HG02759 (cell line): ENCODE data around the gene CAPN10.

ENCODE experiments used
- ATAC-seq: cut with Tn5 transposase; IDR thresholded peaks from one replicate; pipeline ENCODE4 v1.9.1; 2021; ENCODE audit warnings: mild to moderate bottlenecking, moderate library complexity; ENCODE audit not compliant: unreplicated experiment

The CAPN10 gene

DNA sequence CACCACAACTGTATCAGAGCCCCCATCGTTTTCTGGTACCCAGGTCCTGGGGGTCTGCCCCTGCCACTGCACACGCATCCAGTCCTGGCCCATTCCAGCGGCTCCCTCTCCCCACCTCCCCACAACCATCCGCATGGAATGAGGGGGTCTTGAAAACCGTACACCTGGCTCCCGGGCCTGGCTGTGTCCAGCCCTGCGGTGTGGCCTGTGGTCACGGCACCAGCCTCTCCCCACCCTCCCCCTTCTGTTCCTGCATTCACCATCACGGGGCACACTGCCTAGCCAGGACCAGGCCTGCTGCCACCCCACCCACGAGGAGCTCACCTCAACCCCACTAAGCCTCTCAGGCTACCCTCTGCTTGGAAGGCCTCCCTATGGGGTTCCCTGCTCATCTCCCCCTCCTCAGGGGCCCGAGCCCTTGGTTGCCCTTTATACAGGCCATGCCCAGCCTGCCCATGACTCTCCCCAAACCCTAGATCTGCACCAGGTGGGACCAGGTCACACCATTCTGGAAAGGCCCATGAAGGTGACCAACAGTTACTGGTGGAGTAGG is 50.1 kb downstream of the CAPN10 start:
- ATAC-seq, result no peak

DNA sequence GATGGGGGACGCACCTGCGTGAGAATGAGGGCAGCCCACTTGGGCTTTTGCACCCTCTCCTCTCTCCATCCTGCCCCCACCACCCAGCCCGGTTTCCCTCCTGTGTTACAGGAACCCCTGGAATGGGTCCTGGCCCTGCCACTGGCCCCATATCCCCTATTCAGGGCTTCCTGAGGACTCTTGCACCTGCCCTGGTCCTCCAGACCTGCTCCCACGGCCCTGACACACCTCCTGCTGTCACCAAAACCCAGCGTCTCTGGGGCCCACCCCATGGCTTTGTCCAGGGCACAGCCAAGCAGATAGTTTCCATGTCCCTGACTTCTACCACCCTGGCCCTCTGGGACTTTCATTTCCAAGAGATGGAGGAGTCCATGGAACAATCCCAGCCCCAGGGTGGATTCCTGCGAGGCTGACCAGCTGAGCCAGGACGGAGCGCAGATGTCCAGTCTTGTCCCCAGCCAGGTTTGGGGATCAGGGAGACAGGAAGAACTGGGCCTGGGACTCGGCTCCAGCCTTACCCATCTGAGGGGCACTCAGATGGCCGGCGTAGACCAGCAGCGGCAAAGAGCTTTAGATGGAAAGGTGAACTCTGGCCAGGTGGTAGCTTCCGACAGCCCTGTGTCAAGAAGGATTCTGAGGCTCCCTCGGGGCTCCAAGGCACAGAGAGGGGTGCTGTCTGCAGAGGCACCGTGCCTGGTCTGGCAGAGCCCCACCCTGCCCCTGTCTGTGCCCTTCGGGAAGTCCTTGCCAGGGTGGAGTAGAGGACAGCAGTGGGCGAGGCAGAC is 50.8 kb downstream of the CAPN10 start:
- no peak for ATAC-seq

DNA sequence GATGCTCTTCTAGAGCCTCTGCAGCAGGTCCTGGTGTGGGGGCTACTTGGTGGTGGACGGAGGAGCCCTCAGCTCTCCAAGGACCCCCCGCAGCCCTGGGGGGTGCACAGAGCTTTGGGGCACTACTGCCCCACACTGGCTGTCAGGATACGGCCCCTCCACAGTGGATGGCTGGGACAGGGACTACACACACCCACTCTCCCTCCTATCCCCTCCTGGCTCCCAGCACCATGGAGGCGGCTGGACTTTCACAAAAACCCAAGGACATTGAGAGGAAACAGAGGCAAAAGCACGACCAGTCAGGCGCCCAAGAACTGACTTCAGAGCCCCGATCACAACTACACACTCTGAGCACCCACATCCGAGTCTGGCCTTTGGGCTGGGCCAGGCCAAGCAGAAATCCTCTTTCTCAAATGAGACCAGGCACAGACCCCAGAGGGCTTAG is 51.4 kb downstream of the CAPN10 start:
- ATAC-seq, result no peak

DNA sequence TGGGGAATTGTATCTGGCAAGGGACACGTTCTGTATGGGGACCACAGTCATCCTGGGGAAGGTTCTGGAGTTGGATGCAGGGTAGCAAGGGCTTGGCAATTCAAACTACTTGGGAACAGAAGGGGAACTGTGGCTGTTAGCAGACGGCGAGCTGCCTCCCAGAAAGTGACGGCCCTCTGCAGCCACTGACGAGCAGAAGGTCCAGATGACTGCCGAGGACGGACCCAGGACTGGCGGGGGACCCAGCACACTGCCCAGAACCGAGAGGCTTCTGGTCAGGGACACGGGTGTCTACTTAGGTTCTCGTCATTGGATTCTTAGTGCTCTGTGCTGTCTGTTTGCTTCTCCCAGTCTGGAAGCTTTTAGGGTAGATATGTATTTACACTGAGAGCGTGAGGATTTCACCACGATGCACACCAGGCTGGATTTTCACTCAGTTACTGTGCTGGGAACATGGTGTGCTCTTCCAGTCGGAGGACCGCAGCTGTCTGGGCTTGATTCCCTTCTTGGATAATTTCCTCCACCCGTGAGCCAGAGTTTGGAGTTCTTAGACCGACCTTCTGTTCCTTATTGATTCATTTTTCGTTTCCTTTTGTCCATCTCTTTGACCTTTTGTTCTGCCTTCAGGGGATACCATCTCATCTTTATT is 52.1 kb downstream of the CAPN10 start:
- no peak for ATAC-seq

DNA sequence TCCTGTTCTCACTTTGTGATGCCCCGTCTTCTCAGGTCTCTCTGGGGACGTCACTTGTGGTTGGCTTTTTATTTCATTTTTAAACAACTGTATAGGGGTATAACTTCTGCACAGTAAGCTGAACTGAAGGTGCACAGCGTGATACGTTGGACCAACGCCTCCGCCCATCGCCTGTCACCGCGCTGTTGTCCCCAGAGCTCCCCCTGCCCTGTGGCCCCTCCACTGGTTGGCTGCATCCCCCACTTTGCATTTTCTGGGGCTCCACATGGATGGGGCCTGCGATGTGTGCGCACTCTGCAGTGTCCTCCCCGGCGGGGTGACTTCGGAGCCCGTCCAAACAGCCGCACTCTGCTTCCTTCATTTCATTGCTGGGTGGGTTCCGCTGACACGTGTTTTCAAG is 53.0 kb downstream of the CAPN10 start:
- ATAC-seq, result no peak

DNA sequence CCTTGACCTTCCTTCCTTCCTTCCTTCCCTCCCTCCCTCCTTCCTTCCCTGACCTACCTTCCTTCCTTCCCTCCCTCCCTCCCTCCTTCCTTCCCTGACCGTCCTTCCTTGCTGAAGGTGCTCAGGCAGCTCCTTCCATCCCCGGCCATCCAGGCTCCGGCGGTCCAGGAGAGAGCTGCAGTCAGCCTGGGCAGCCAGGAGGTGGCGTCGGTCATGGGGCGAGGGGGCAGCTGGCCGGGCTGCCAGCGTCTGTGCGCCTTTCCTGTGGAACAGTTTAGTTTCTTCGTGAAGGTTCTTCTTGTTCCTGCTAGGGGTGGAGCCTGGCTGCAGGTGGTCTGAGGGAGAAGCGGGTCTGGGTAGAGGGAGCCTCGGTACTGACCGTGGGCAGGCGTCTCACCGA is 54.4 kb downstream of the CAPN10 start:
- ATAC-seq, result no peak

DNA sequence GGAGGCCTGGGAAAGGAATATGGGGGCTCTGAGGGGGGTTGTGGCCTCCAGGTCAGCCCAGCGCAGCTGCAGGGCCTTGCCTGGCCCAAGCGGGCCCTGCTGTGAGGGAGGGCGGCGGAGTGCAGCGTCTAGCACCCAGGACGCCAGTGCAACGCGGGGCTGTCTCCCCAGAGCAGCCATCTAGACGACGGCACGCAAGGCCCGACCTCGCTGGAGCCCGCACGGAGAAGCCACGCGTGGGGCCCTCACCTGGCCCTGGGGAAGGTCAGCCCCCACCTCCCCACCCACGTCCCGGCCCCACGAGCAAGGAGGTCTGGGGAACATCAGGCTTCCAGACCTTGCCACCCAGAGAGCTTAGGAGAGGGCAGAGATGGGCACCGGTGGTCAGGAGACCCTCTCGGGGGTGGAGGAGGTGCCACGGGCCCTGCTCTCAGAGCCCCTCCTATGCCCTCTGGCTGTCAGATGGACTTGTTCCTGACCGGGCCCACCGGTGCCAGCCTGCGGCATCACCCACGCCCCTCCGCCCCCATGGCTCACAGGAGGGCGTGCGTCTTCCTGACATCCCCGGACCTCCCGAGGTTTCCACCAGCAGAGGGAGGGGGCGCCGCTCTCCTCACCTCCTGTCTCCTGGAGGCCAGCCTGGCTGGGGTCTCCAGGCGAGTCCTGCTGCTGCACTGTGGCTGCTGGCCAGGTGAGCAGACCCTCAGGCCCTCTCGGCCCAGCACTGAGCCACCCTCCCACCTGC is 55.7 kb downstream of the CAPN10 start:
- no peak for ATAC-seq

DNA sequence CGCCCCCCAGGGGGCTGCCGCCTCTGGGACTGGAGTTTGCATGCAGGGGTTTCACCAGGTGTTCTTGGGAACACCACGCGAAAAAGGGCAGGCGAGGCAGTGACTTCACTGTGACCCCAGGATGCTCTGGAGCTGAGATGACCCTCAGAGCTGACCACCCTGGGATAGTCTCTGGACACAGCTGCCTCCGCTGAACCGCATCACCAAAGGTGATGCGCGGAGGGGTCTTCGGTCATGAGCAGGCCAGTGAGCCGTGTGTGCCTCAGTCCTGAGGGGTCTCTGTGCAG is 56.2 kb downstream of the CAPN10 start:
- no peak for ATAC-seq

DNA sequence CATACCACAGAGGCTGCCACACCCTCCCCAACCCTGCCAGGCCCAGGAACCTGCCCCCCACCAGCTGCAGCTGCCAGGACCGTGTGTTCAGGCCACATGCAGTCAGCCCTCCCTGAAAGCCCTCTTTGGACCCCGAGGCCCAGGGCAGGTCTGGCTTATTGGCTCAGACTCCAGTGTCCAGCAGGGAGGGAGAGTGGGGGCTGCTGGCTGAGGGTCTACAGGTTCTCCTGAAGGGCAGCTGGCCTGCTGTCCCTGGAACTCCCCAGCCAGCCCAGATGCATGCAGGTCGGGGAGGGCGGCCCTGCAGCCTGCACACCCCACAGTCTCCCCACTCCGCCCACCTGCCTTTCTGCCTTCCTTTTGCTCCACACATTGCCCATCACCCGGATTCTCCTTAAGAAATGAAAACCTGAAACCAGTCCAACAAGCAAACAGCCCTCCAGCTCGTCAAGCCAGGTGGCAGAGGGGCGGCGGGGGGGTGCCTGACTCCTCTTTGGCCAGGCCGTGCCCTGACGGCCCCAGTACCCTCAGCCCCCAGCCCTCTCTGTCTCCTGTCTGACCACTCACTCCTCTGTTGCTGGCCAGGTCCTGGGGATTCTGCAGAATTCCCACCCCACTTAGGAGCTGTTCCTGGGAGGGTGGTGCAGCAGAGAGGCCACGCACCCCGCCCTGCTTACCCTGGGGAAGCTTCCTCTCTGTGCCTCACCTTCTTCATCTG is 56.7 kb downstream of the CAPN10 start:
- no peak for ATAC-seq

DNA sequence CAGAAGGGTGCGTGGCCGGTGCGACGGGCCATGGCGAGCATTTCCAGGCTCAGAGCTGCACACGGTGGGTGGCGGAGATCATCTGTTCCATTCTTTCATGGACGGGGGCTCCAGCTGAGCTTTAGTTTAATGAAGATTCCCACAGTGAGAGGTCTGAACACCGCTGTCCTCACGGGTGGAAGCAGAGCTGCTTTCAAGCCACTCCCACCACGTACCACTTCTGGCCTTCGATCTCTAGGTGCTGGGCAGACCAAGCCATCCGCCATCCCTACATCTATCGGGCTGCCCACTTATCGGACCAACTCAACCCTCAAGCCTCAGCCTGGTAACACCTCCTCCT is 57.2 kb downstream of the CAPN10 start:
- no peak for ATAC-seq

DNA sequence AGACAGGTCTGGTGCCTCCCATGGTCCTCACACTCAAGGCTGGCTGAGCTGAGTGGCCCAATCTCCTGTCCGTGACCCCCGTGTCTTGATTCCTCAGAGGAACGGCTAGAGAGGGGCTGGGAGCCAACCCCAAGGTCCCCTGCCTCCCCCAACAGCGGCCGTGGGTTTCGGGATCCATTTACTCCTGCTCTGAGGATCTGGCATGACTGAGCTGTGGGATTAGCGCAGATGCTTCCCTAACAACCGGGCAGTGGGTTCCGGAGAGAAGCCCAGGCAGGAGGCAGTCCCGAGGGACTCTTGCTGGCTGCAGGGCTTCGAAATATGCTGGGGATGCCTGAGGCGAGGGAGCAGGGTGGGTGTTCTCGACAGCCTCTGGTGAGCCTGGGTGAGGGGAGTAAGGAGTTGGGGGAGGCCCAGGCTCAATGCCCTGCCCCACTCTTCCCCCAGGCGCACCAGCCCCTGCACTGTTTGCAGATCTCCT is 57.7 kb downstream of the CAPN10 start:
- ATAC-seq, result no peak

DNA sequence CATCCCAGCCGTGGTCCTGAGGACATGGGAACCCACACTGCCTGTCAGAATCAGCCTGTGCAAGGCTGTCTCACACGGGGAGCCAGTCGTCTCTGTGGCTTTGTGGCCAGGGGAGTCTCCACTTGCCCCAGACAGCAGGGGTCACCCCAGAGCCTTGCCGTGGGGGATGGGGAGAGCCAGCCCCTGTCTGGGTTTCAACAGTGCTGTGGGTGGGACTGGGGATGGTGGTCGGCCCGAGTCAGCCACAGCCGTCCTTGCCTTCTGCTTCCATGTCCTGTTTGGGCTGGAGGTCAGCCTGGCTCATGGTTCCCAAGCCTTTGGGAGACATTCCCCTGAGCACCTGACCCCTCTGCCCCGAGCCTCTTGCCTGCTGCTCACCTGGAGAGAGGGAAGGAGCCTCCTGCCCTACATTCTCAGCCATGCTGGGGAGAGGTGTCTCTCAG is 58.3 kb downstream of the CAPN10 start:
- ATAC-seq, result no peak

DNA sequence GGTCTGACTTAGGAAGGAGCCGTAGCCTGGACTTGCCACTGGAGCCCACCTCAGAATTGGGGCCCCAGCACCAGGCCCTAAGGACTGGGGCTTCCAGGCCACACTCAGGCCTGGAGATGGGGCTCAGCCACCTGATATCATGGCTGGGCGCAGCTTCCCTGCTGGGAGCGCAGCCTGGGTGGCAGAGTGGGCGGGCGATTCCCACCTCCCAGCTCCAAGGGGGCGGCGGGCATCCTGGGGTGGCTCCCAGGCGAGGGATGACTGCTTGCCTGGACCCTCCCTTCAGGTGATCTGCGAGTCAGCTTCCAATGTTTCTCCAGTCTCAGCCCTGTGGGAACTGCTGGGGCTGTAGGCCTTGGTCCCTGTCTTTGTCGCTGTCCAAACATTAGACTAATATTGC is 58.8 kb downstream of the CAPN10 start:
- no peak for ATAC-seq

DNA sequence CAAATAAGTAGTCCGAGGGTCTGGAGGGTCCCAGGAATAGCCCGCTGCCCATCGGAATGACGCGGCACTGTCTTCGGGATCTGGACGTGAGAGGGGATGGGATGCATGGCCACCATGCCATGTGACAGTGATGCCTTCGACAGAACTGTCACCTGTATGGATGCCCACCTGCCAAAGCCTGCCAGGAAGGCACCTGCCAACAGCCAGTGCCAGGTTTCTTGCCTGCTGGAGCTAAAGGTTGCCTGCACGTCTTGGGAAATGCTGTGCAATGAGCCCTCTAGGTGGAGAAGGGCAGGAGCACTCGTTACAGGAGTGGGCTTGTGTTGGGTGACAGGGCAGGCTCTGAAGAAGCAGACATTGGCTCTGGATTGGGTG is 59.3 kb downstream of the CAPN10 start:
- ATAC-seq, result no peak

DNA sequence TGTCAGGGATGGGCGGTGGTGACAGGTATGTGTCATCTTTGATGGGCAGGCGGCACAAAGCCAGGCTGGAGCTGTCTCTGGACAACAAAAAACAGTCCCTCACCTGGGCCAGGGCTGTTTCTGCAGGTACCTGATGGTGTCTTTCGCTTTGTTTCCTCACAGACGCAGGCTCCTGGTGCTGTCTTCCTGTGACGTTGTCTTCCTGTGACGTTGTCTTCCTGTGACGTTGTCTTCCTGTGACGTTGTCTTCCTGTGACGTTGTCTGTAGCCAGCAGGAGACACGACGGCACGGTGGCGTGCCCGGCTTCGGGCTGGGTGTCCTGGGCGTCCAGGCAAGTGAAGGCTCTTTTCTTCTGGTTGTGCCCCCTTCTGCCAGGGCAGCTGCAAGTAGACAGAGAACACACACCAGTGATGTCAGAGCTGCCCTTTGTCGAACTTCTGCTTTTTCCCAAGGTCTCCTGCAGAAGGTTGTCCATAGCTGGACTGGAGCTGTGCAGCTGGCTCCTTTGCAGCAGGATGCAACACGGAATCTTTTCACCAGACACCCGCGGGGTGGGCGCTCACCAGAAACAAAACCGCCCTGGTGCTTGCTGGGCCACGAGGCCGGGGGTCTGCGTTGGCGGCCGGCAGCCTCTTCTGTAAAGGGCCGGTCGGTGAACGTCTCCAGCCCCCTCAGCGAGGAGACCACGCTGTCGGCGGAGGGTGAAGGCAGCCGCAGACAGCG is 59.8 kb downstream of the CAPN10 start:
- ATAC-seq, result no peak

DNA sequence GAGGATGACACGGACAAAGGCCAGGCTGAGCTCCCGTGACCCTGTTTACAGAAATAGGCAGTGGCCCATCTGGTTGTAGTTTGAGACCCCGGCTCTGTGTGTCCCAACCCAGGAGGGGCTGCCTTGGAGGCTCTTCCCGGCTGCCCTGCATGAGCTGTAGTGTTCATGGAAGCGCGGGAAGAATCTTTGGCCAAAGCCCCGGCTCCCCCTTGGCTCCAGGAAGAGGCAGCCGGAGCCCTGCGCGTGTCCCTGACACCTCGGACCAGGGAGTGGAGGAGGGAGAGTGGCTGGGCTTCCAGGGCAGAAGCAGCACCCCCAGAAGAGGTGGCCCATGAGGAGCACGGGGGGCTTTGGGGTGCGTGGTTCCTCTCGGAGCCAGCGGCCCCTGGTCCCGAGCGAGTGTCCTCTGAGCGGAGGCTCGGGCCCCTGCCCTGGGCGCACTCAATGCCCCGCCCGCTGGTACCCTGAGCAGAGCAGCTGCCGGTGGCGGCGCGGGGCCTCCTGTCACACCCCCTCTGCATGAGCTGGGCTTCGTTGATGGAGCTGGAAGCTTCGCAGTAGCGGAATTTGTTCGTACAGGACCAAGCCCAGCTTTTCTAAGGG is 60.5 kb downstream of the CAPN10 start:
- ATAC-seq, result no peak

DNA sequence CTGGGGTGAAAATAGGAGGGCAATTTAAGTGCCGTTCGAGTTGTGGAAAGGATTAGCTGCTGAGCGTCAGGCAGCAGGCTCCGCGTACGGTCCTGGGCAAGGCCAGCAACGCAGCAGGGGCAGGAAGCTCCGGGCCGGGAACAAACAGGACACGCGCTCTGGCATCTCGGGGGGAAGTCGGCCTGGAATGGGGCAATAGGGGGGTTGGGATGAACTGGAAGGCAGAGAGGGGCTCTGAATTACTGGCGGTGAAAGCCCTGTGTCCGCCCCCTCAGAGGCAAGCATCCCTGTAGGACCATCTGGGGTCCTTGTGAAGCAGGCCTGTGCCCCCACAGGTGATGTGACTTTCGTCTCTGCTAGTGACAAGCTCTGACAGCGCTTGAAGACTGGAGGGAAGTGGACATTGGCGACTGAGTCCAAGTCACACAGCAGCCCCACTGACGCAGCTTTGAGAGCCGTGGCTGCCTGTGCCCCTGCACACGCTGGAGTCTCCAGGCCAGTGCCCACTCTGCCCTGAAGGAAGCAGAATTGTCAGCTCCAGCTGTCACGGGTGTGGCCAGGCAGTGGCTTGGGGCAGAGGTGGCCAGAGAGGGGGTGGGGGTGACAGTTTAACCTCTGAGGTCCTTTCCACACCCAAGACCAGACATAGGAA is 61.1 kb downstream of the CAPN10 start:
- no peak for ATAC-seq

DNA sequence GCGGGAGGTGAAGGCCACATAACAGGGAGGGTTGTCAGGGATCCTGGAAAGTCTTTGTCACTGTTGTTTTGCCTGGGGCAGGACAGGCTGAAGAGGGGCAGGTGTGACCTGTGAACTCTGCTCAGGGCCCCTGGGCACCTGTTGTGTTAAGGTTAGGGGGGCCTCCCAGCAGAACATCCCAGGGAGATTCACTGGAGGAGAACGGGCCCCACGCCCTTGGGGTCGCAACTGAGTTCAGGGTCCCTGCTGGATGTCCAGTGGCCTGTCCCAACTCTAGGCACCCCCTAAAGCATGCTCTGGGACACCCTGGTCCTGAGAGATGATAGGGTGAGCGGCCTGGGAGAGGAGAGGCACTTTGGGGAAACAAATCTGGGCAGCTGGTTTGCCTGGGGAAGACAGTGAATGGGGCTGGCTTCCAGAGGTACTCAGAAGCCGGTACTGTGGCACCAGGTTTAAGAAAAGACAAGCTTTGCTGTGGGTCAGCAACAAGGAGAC is 61.7 kb downstream of the CAPN10 start:
- ATAC-seq, result no peak
